ENCODE results near the gene LGI1. TPM values are rescaled to one million over a fixed set of nuclear protein-coding genes. Genes with fewer than 3 reads are reported as not detected.

LGI1 gene
- total RNA-seq, 1 donor from 2014 or later, result 9.4 TPM

DNA sequence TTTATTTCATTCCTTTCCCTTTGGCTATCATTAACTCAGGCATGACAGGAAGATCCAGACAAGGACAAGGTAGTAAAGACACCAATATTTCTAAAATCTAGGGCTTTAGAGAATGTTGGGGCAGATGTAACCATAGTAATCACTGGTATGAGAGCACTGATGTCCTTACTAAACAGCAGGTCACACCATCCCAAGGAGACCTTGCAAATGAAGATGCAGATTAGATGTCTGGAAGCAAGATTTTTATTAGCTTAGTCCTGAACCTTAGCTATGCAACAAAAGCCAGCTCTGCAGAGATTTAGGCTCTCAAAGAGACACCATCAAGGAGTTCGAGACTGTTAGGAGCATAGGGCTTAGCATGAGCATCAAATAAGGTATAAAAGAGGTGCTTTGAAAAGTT, 31.7 kb upstream of the LGI1 start:
- Histone ChIP-seq H3K9me3 (ENCODE audit: control insufficient read depth in 3 of 3, low read length in 3 of 3) (no peaks in the 10 kb centered on the region), H3K27me3 (ENCODE audit: control insufficient read depth in 3 of 3, insufficient read depth in 3 of 3, low read length in 3 of 3) (peaks cover 0 to 10% (median 3%) of the 10 kb centered on the region in 3 donors), H3K4me1 (ENCODE audit: control insufficient read depth in 3 of 3, insufficient read depth in 3 of 3, low read length in 3 of 3) (no peaks in the 10 kb centered on the region), H3K27ac (ENCODE audit: low read depth, low read length) (no peak overlapping the region), H3K36me3 (ENCODE audit: control insufficient read depth in 3 of 3, insufficient read depth in 3 of 3, low read length in 3 of 3) (no peaks in the 10 kb centered on the region), H3K4me3 (ENCODE audit: low read length in 3 of 3) (no peak overlapping the region), H3K9ac (ENCODE audit: low read depth in 1 of 3, low read length in 3 of 3) (no peak overlapping the region)

DNA sequence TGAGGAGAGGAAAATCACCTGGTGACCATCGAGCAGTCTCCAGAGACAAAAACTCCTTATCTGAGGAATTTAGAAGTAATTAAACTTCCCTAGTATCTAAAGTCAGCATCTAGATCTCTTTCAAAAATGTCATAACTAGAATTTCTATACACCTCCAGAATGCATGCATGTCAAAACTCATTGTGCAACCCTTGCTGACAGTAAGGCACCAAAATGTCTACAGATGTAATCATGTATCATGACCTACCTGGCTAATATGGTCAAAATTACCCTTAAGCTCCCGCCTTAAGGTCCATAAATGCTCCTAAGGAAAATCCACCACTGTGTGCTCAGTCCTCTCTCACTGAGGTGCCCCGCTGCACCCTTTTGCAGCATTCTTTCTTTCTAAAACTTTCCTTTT, 16.4 kb upstream of the LGI1 start:
- H3K36me3 ChIP-seq (ENCODE audit: control insufficient read depth in 3 of 3, insufficient read depth in 3 of 3, low read length in 3 of 3), result no peaks in the 10 kb centered on the region
- H3K27me3 ChIP-seq (ENCODE audit: control insufficient read depth in 3 of 3, insufficient read depth in 3 of 3, low read length in 3 of 3), result no peaks in the 10 kb centered on the region
- H3K4me1 ChIP-seq (ENCODE audit: control insufficient read depth in 3 of 3, insufficient read depth in 3 of 3, low read length in 3 of 3), result no peaks in the 10 kb centered on the region
- H3K4me3 ChIP-seq (ENCODE audit: low read length in 3 of 3), result no peak overlapping the region
- no peaks in the 10 kb centered on the region for H3K9me3 ChIP-seq (ENCODE audit: control insufficient read depth in 3 of 3, low read length in 3 of 3)
- no peak overlapping the region for H3K27ac ChIP-seq (ENCODE audit: low read depth, low read length)
- H3K9ac ChIP-seq (ENCODE audit: low read depth in 1 of 3, low read length in 3 of 3), result no peak overlapping the region

DNA sequence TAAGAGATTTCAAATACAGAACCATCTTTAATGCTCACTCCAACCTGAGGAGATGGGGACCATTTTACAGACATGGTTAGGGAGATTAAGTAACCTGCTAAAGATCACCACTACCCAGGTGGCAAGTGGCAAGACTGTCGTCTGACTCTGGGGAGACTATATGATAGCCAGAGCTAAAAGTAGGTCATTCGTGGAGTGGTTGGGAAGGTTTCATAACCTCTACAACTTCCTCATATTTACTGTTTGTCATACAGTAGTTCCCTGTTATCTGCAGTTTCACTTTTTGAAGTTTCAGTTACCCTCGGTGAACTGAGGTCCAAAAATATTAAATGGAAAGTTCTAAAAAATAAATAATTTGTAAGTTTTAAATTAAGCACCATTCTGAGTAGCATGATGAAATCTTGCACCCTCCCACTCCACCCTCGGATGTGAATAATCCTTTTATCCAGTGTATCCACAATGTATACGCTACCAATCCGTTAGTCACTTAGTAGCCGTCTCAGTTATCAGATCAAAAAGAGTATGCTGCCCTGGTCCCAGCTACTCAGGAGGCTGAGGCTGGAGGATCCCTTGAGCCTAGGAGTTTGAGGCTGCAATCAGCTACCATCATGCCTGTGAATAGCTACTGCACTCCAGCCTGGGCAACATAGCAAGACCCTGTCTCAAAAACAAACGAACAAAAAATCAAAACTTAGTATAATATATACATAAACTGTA, 14.9 kb upstream of the LGI1 start:
- Histone ChIP-seq H3K9ac (ENCODE audit: low read depth in 1 of 3, low read length in 3 of 3) (no peak overlapping the region), H3K27ac (ENCODE audit: low read depth, low read length) (no peak overlapping the region), H3K36me3 (ENCODE audit: control insufficient read depth in 3 of 3, insufficient read depth in 3 of 3, low read length in 3 of 3) (no peaks in the 10 kb centered on the region), H3K4me1 (ENCODE audit: control insufficient read depth in 3 of 3, insufficient read depth in 3 of 3, low read length in 3 of 3) (peaks cover 0 to 4% (median 0%) of the 10 kb centered on the region in 3 donors), H3K4me3 (ENCODE audit: low read length in 3 of 3) (no peak overlapping the region), H3K9me3 (ENCODE audit: control insufficient read depth in 3 of 3, low read length in 3 of 3) (no peaks in the 10 kb centered on the region), H3K27me3 (ENCODE audit: control insufficient read depth in 3 of 3, insufficient read depth in 3 of 3, low read length in 3 of 3) (no peaks in the 10 kb centered on the region)

DNA sequence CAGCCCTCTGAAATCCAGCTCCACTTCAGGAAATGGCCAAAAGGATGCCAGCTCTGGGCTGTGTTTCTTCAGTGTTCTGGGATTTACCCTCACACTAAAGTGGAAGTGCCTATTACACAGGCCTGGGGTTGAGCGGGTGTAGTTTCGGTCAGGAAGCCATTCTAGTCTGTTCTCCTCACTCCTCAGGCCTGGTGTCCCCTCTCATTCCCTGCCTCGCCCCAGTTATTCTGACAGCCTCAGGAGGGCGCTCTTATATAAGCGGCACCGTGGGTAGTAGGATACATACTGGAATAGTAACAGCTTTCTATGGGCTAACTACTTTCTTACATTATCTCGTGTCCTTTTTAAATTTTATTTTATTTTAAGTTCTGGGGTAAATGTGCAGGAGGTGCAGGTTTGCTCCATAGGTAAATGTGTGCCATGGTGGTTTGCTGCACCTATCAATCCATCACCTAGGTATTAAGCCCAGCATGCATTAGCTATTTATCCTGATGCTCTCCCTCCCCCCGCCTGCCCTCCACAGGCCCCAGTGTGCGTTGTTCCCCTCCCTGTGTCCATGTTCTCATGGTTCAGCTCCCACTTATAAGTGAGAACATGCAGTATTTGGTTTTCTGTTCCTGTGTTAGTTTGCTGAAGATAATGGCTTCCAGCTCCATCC, 12.2 kb upstream of the LGI1 start:
- Histone ChIP-seq H3K36me3 (ENCODE audit: control insufficient read depth in 3 of 3, insufficient read depth in 3 of 3, low read length in 3 of 3) (no peaks in the 10 kb centered on the region), H3K27ac (ENCODE audit: low read depth, low read length) (no peak overlapping the region), H3K4me3 (ENCODE audit: low read length in 3 of 3) (no peak overlapping the region)

DNA sequence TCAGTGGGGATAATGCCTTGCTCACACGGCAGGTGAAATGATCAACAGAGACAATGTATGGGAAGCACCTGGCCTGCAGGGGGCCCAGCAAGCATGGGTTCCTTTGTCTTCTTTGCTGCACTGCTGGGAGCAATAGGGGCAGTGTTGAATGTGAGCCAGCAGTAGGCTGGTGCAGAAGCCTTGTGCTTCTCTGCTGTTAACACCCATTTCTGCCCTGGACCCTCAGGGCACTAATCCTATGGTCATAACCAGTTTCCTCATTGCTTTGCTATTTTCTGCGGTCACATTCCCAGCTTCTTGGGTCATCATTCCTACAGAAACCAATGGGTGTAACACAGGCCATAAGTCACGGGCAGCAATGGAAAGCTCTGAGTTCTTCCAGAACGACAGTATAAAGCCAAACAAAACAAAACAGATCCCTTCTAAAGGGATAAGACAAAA, 10.9 kb upstream of the LGI1 start:
- Histone ChIP-seq H3K4me1 (ENCODE audit: control insufficient read depth in 3 of 3, insufficient read depth in 3 of 3, low read length in 3 of 3) (peaks cover 0 to 10% (median 3%) of the 10 kb centered on the region in 3 donors), H3K36me3 (ENCODE audit: control insufficient read depth in 3 of 3, insufficient read depth in 3 of 3, low read length in 3 of 3) (no peaks in the 10 kb centered on the region), H3K27ac (ENCODE audit: low read depth, low read length) (no peak overlapping the region), H3K9ac (ENCODE audit: low read depth in 1 of 3, low read length in 3 of 3) (no peak overlapping the region), H3K9me3 (ENCODE audit: control insufficient read depth in 3 of 3, low read length in 3 of 3) (no peaks in the 10 kb centered on the region), H3K27me3 (ENCODE audit: control insufficient read depth in 3 of 3, insufficient read depth in 3 of 3, low read length in 3 of 3) (peaks cover 0 to 3% (median 0%) of the 10 kb centered on the region in 3 donors), H3K4me3 (ENCODE audit: low read length in 3 of 3) (no peak overlapping the region)

More for the DNA sequence above, 12.2 kb upstream of the LGI1 start:
- H3K4me1 ChIP-seq (ENCODE audit: control insufficient read depth in 3 of 3, insufficient read depth in 3 of 3, low read length in 3 of 3), result peaks cover 0 to 10% (median 0%) of the 10 kb centered on the region in 3 donors
- H3K27me3 ChIP-seq (ENCODE audit: control insufficient read depth in 3 of 3, insufficient read depth in 3 of 3, low read length in 3 of 3), result no peaks in the 10 kb centered on the region
- no peaks in the 10 kb centered on the region for H3K9me3 ChIP-seq (ENCODE audit: control insufficient read depth in 3 of 3, low read length in 3 of 3)
- H3K9ac ChIP-seq (ENCODE audit: low read depth in 1 of 3, low read length in 3 of 3), result no peak overlapping the region

DNA sequence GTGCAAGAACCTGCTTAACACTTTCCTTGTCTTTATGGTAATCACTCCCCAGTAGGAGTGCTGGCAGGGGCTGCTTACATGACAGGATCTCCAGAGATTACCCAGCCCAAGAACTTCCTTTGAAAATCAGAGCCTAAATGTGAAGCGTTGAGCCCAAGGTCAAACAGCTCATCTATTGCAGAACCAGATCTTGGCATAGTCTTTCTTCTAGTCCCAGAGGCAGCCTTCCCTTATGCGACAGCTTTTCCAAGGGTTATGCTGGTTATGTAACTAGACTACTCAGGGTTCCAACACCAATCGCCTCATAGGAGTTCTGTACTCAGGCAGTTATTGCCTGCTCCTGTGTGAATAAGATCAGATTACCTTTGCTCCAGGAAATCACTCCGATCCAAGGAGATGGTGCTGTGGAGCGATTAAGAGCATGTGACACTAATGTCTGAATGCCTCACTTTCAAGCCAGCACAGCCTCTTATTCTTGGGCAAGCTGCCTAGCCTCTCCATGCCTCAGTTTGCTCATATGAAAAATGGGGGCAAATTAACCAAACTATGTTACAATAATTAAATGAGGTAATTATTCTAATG, 8.4 kb upstream of the LGI1 start:
- H3K4me1 ChIP-seq (ENCODE audit: control insufficient read depth in 3 of 3, insufficient read depth in 3 of 3, low read length in 3 of 3), result peaks cover 0 to 10% (median 6%) of the 10 kb centered on the region in 3 donors
- no peaks in the 10 kb centered on the region for H3K36me3 ChIP-seq (ENCODE audit: control insufficient read depth in 3 of 3, insufficient read depth in 3 of 3, low read length in 3 of 3)
- no peaks in the 10 kb centered on the region for H3K9me3 ChIP-seq (ENCODE audit: control insufficient read depth in 3 of 3, low read length in 3 of 3)
- H3K27me3 ChIP-seq (ENCODE audit: control insufficient read depth in 3 of 3, insufficient read depth in 3 of 3, low read length in 3 of 3), result peaks cover 0 to 3% (median 0%) of the 10 kb centered on the region in 3 donors
- no peak overlapping the region for H3K9ac ChIP-seq (ENCODE audit: low read depth in 1 of 3, low read length in 3 of 3)
- H3K4me3 ChIP-seq (ENCODE audit: low read length in 3 of 3), result no peak overlapping the region
- H3K27ac ChIP-seq (ENCODE audit: low read depth, low read length), result no peak overlapping the region

DNA sequence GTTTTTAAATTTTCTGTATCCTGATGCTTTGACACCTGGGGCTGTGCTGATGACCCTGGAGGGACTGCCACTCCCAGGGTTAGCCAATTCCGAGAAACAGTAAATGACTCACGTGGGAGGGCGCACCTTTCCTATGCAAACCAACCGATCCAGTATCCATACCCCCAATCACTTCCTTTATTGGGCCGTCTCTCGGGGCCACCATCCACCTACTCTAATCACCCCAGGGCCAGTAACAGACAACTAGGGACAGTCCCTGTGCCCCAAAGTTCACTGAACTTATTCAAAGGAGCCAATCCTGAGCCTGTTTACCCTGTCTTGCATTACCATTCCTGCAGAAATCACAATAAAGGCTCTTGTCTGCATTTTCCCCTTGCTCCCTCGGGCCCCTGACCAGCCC, 6.6 kb upstream of the LGI1 start:
- H3K9ac ChIP-seq (ENCODE audit: low read depth in 1 of 3, low read length in 3 of 3), result no peak overlapping the region
- no peaks in the 10 kb centered on the region for H3K9me3 ChIP-seq (ENCODE audit: control insufficient read depth in 3 of 3, low read length in 3 of 3)
- no peaks in the 10 kb centered on the region for H3K36me3 ChIP-seq (ENCODE audit: control insufficient read depth in 3 of 3, insufficient read depth in 3 of 3, low read length in 3 of 3)
- peaks cover 0 to 3% (median under 1%) of the 10 kb centered on the region in 3 donors for H3K27me3 ChIP-seq (ENCODE audit: control insufficient read depth in 3 of 3, insufficient read depth in 3 of 3, low read length in 3 of 3)
- no peak overlapping the region for H3K4me3 ChIP-seq (ENCODE audit: low read length in 3 of 3)
- H3K27ac ChIP-seq (ENCODE audit: low read depth, low read length), result no peak overlapping the region
- H3K4me1 ChIP-seq (ENCODE audit: control insufficient read depth in 3 of 3, insufficient read depth in 3 of 3, low read length in 3 of 3), result peaks cover 0 to 10% (median 6%) of the 10 kb centered on the region in 3 donors

DNA sequence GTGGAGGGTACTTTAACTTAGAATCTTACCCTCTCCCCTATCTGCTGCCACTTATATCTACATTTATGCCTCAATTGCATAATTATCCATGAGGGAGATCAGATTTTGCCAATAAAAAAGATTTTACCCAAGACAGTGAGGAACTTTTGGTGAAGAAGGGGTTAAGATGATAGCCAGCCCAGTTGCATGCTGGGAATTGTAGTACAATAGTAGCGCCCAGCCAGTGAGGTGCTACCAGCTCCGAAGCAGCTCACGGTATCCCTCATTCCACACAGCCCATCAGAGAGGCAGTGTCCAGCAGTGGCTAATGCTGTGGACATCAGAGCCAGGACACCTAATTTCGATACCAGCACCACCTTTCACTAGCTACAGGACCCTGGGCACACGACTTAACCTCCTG, 5.9 kb upstream of the LGI1 start:
- Histone ChIP-seq H3K27me3 (ENCODE audit: control insufficient read depth in 3 of 3, insufficient read depth in 3 of 3, low read length in 3 of 3) (peaks cover 0 to 3% (median 3%) of the 10 kb centered on the region in 3 donors), H3K9ac (ENCODE audit: low read depth in 1 of 3, low read length in 3 of 3) (peak overlapping the region in 2 of 3 donors; percentile 10 to 18), H3K4me1 (ENCODE audit: control insufficient read depth in 3 of 3, insufficient read depth in 3 of 3, low read length in 3 of 3) (peaks cover 0 to 9% (median 8%) of the 10 kb centered on the region in 3 donors), H3K36me3 (ENCODE audit: control insufficient read depth in 3 of 3, insufficient read depth in 3 of 3, low read length in 3 of 3) (no peaks in the 10 kb centered on the region), H3K9me3 (ENCODE audit: control insufficient read depth in 3 of 3, low read length in 3 of 3) (no peaks in the 10 kb centered on the region), H3K4me3 (ENCODE audit: low read length in 3 of 3) (peak overlapping the region; percentile 67 to 79 (median 78)), H3K27ac (ENCODE audit: low read depth, low read length) (no peak overlapping the region)

DNA sequence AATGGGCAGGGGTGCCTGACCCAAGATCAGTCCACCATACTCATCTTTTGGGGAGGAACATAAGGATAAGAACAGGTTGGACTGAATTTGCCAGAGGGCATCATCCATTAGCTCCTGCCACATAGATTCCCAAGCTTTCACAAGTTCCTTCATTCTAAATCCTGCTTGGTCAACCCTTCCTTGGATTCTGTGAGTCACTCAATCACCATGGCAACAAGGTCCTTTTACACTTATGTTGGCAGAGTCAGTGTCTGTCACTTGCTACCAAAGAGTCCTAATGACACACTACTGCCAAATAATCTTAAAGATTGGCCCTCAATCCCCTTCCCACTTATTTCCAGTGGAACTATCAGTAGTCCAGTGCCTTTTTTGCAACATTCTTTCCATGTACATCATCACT, 5.0 kb upstream of the LGI1 start:
- no peak overlapping the region for H3K9ac ChIP-seq (ENCODE audit: low read depth in 1 of 3, low read length in 3 of 3)
- H3K4me3 ChIP-seq (ENCODE audit: low read length in 3 of 3), result no peak overlapping the region
- H3K36me3 ChIP-seq (ENCODE audit: control insufficient read depth in 3 of 3, insufficient read depth in 3 of 3, low read length in 3 of 3), result no peaks in the 10 kb centered on the region
- no peak overlapping the region for H3K27ac ChIP-seq (ENCODE audit: low read depth, low read length)
- no peaks in the 10 kb centered on the region for H3K9me3 ChIP-seq (ENCODE audit: control insufficient read depth in 3 of 3, low read length in 3 of 3)
- H3K4me1 ChIP-seq (ENCODE audit: control insufficient read depth in 3 of 3, insufficient read depth in 3 of 3, low read length in 3 of 3), result peaks cover 3 to 9% (median 6%) of the 10 kb centered on the region in 3 donors
- peaks cover 0 to 3% (median 3%) of the 10 kb centered on the region in 3 donors for H3K27me3 ChIP-seq (ENCODE audit: control insufficient read depth in 3 of 3, insufficient read depth in 3 of 3, low read length in 3 of 3)

Data from skeletal muscle tissue (tissue), 4 donors.